AG20443 (cell line): ENCODE data around the gene PLCXD3.
"Not testable (repeated sequence)": the region's sequence is repeated elsewhere in the genome, so short reads cannot be mapped to it uniquely, and the experiment has no call there.

Experiments
- DNase-seq: peaks from one replicate; pipeline ENCODE4 v3.0.0; 2012; ENCODE audit warnings: low spot score, mixed read lengths

Gene PLCXD3

GRCh38 chr5:41510176-41510831 is at the start of gene PLCXD3:
Gene PLCXD3 (minus strand): TSS chr5:41510601. CDS start chr5:41510526, 75 bp downstream.
- DNase-seq: peak; percentile 47

GRCh38 chr5:41559184-41559583 is 48.8 kb upstream of the PLCXD3 start:
- DNase-seq: no peak

- no peak for DNase-seq
Measured at GRCh38 chr5:41558295-41558694, 47.9 kb upstream of the PLCXD3 start.

- no peak for DNase-seq
Measured at GRCh38 chr5:41547991-41548390, 37.6 kb upstream of the PLCXD3 start.

- DNase-seq: no peak
Measured at GRCh38 chr5:41542183-41542582, 31.8 kb upstream of the PLCXD3 start.

- no peak for DNase-seq
Measured at GRCh38 chr5:41539454-41539853, 29.1 kb upstream of the PLCXD3 start.

GRCh38 chr5:41537581-41537980 is 27.2 kb upstream of the PLCXD3 start:
- no peak for DNase-seq

GRCh38 chr5:41532485-41532884 is 22.1 kb upstream of the PLCXD3 start:
- no peak for DNase-seq

GRCh38 chr5:41527201-41527779 is 16.9 kb upstream of the PLCXD3 start:
- DNase-seq: peak; percentile 76

- DNase-seq: no peak
Measured at GRCh38 chr5:41526699-41527098, 16.3 kb upstream of the PLCXD3 start.

GRCh38 chr5:41524174-41524573 is 13.8 kb upstream of the PLCXD3 start:
- no peak for DNase-seq

GRCh38 chr5:41522193-41522786 is 11.9 kb upstream of the PLCXD3 start:
- no peak for DNase-seq

GRCh38 chr5:41519801-41520200 is 9.4 kb upstream of the PLCXD3 start:
- no peak for DNase-seq

GRCh38 chr5:41517909-41518308 is 7.5 kb upstream of the PLCXD3 start:
- no peak for DNase-seq

- DNase-seq: no peak
Measured at GRCh38 chr5:41511241-41511640, 840 bp upstream of the PLCXD3 start.

- no peak for DNase-seq
Measured at GRCh38 chr5:41509399-41510175, 814 bp downstream of the PLCXD3 start.

GRCh38 chr5:41508696-41509398 is 1.6 kb downstream of the PLCXD3 start:
- DNase-seq: no peak

GRCh38 chr5:41508186-41508585 is 2.2 kb downstream of the PLCXD3 start:
- no peak for DNase-seq

- no peak for DNase-seq
Measured at GRCh38 chr5:41507501-41507900, 2.9 kb downstream of the PLCXD3 start.

- DNase-seq: no peak
Measured at GRCh38 chr5:41503860-41504259, 6.5 kb downstream of the PLCXD3 start.

- no peak for DNase-seq
Measured at GRCh38 chr5:41503310-41503709, 7.1 kb downstream of the PLCXD3 start.

- DNase-seq: not testable (repeated sequence)
Measured at GRCh38 chr5:41493490-41494126, 16.8 kb downstream of the PLCXD3 start.
